A549 (cell line): ENCODE data around the gene RPL27A. TPM values are rescaled to one million over a fixed set of nuclear protein-coding genes. Genes with fewer than 3 reads are reported as not detected.

Experiments
- ATAC-seq, 2 experiments: fragments of 200-7000 bp in 1 of 2; fragments of >200 bp in 1 of 2; cut with Nextera tagmentation in 1 of 2; cut with Tn5 transposase in 1 of 2; 3 replicates each; pipeline versions ENCODE4 v1.8.0 to v1.9.1; 2018 to 2020; ENCODE audit warnings: mild to moderate bottlenecking in 1 of 2, moderate library complexity in 1 of 2
- CTCF ChIA-PET: fragments of 300-600 bp; sonication (Branson Sonifier 250); formaldehyde crosslinking; extraction: SDS; loops from one replicate; lab custom pipeline; 2021; ENCODE audit warnings: antibody characterized with exemption, inconsistent platforms; lab: Yijun Ruan, JAX
- POLR2A ChIA-PET: fragments of 350-600 bp; formaldehyde crosslinking; extraction: SDS; loops from one replicate; lab custom pipeline; 2021; ENCODE audit warnings: antibody characterized with exemption, inconsistent platforms; lab: Yijun Ruan, JAX
- DNase-seq, 2 experiments: peaks; one replicate each; pipeline versions ENCODE4 v3.0.0 to v3.0.0-alpha.2; 2011 to 2016; ENCODE audit warnings: low read depth in 1 of 2, low spot score in 1 of 2
- FAIRE-seq: peaks from 2 replicates; lab custom pipeline; 2011; peaks lifted over from hg19 to GRCh38; lab: Jason Lieb, UNC
- H3K27ac ChIP-seq, 2 experiments: fragments of >200 bp; sonication (Bioruptor Twin); formaldehyde crosslinking; 3 replicates each; pipeline ENCODE4 v1.5.1; 2016 to 2017
- H3K4me1 ChIP-seq: fragments of >200 bp; sonication (Bioruptor Twin); formaldehyde crosslinking; 3 replicates; pipeline ENCODE4 v1.6.1; 2016
- H3K4me2 ChIP-seq: fragments of >200 bp; sonication (Bioruptor Twin); formaldehyde crosslinking; 3 replicates; pipeline ENCODE4 v1.6.1; 2016
- H3K4me3 ChIP-seq: fragments of >200 bp; sonication (Bioruptor Twin); formaldehyde crosslinking; 3 replicates; pipeline ENCODE4 v1.5.1; 2016
- H3K9me3 ChIP-seq: fragments of >200 bp; sonication (Bioruptor Twin); formaldehyde crosslinking; 3 replicates; pipeline ENCODE4 v1.6.1; 2016
- BHLHE40 ChIP-seq: IDR thresholded peaks from 2 replicates; pipeline ENCODE4 v1.6.1; 2012; ENCODE audit warnings: low read depth, low read length, inconsistent platforms
- CBX8 ChIP-seq: fragments of 200-600 bp; sonication (generic); IDR thresholded peaks from 2 replicates; pipeline ENCODE4 v1.6.1; 2016
- CEBPB ChIP-seq, 2 experiments: fragments of >200 bp in 1 of 2; sonication (Bioruptor Twin) in 1 of 2; formaldehyde crosslinking in 1 of 2; IDR thresholded peaks; 2 replicates each; pipeline ENCODE4 v1.6.1; 2012 to 2016
- CHD2 ChIP-seq: fragments of 150-350 bp; IDR thresholded peaks from 2 replicates; pipeline ENCODE4 v1.6.1; 2014; ENCODE audit warnings: low read length; ENCODE audit not compliant: partially characterized antibody
- CHD4 ChIP-seq: fragments of 200-600 bp; sonication (generic); IDR thresholded peaks from 2 replicates; pipeline ENCODE4 v1.6.1; 2016; ENCODE audit warnings: antibody characterized with exemption, mild to moderate bottlenecking, borderline replicate concordance
- EHMT2 ChIP-seq: fragments of 200-600 bp; sonication (generic); IDR thresholded peaks from 2 replicates; pipeline ENCODE4 v1.6.1; 2016; ENCODE audit warnings: antibody characterized with exemption, low read depth, mild to moderate bottlenecking, moderate library complexity
- FOSL2 ChIP-seq, 2 experiments: fragments of 450-650 bp in 1 of 2; fragments of >200 bp in 1 of 2; sonication (Bioruptor Twin) in 1 of 2; formaldehyde crosslinking; IDR thresholded peaks; 2 replicates each; pipeline versions ENCODE4 v1.5.0 to v1.6.1; 2016 to 2020; ENCODE audit warnings: mild to moderate bottlenecking in 1 of 2, moderate library complexity in 1 of 2
- GATA3 ChIP-seq: IDR thresholded peaks from 2 replicates; pipeline ENCODE4 v1.6.1; 2012; ENCODE audit warnings: borderline replicate concordance
- HMGXB4 ChIP-seq: fragments of 250-450 bp; sonication (Bioruptor Pico); IDR thresholded peaks from 2 replicates; pipeline ENCODE4 v1.5.0; 2021; ENCODE audit warnings: mild to moderate bottlenecking, moderate library complexity, borderline replicate concordance
- HOXB13 ChIP-seq: fragments of 250-450 bp; sonication (Bioruptor Pico); IDR thresholded peaks from 2 replicates; pipeline ENCODE4 v1.5.0; 2020; ENCODE audit warnings: low read depth, mild to moderate bottlenecking, moderate library complexity
- HOXB5 ChIP-seq: fragments of 250-450 bp; sonication (Bioruptor Pico); IDR thresholded peaks from 2 replicates; pipeline ENCODE4 v1.5.0; 2020; ENCODE audit warnings: mild to moderate bottlenecking, moderate library complexity
- NR3C1 ChIP-seq: fragments of >200 bp; sonication (Bioruptor Twin); formaldehyde crosslinking; IDR thresholded peaks from 3 replicates; pipeline ENCODE4 v1.6.1; 2017
- PBX3 ChIP-seq: IDR thresholded peaks from 2 replicates; pipeline ENCODE4 v1.6.1; 2012
- RCOR1 ChIP-seq: fragments of 150-350 bp; IDR thresholded peaks from 2 replicates; pipeline ENCODE4 v1.6.1; 2014; ENCODE audit warnings: antibody characterized with exemption, low read length, low read depth
- ZFP36 ChIP-seq: fragments of 450-650 bp; IDR thresholded peaks from 2 replicates; pipeline ENCODE4 v1.6.1; 2014; ENCODE audit warnings: borderline replicate concordance; ENCODE audit not compliant: partially characterized antibody
- ZSCAN20 ChIP-seq: fragments of 250-450 bp; sonication (Bioruptor Pico); IDR thresholded peaks from 2 replicates; pipeline ENCODE4 v1.8.0; 2022; ENCODE audit warnings: mild to moderate bottlenecking, moderate library complexity
- WGBS: methylation state at CpG from one replicate; pipeline ENCODE4 v1.1.6; 2017; ENCODE audit errors: missing lambda C conversion rate; 5-methylcytosine and 5-hydroxymethylcytosine counted together
- polyA plus RNA-seq, 4 experiments: library from polyadenylated mRNA; depleted of rRNA in 3 of 4; stranded (reverse); fragments of >200 nt; fragmentation: RNase III in 1 of 4; extraction: RNeasy Plus Mini Kit Qiagen cat#74134 plus additional on column Dnase treatment in 1 of 4; gene quantifications; 2 replicates in 3 of 4; 3 replicates in 1 of 4; pipeline ENCODE4 v1.2.3, GENCODE V29; 2011 to 2017
- TF ChIP-seq, protein P1 (sequence below): fragments of 200-600 bp; sonication (generic); IDR thresholded peaks from 2 replicates; pipeline ENCODE4 v1.6.1; 2016; ENCODE audit warnings: antibody characterized with exemption, mild to moderate bottlenecking, moderate library complexity
- TF ChIP-seq, protein P2 (sequence below): fragments of >200 bp; sonication (Bioruptor Twin); formaldehyde crosslinking; IDR thresholded peaks from 2 replicates; pipeline ENCODE4 v1.6.1; 2016

Gene RPL27A
- polyA plus RNA-seq, 2 of the 4 experiments (the other 2 are of a cell fraction) = 804 to 3,631 TPM

- TF ChIP-seq, protein P1, sequence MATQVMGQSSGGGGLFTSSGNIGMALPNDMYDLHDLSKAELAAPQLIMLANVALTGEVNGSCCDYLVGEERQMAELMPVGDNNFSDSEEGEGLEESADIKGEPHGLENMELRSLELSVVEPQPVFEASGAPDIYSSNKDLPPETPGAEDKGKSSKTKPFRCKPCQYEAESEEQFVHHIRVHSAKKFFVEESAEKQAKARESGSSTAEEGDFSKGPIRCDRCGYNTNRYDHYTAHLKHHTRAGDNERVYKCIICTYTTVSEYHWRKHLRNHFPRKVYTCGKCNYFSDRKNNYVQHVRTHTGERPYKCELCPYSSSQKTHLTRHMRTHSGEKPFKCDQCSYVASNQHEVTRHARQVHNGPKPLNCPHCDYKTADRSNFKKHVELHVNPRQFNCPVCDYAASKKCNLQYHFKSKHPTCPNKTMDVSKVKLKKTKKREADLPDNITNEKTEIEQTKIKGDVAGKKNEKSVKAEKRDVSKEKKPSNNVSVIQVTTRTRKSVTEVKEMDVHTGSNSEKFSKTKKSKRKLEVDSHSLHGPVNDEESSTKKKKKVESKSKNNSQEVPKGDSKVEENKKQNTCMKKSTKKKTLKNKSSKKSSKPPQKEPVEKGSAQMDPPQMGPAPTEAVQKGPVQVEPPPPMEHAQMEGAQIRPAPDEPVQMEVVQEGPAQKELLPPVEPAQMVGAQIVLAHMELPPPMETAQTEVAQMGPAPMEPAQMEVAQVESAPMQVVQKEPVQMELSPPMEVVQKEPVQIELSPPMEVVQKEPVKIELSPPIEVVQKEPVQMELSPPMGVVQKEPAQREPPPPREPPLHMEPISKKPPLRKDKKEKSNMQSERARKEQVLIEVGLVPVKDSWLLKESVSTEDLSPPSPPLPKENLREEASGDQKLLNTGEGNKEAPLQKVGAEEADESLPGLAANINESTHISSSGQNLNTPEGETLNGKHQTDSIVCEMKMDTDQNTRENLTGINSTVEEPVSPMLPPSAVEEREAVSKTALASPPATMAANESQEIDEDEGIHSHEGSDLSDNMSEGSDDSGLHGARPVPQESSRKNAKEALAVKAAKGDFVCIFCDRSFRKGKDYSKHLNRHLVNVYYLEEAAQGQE = peak; percentile 98
- TF ChIP-seq CHD2 (peak; percentile 97), HOXB13 (CRISPR knock-in tag) (0 out of 2 replicates have a peak, but pooled peaks have one; percentile 38), CHD4 (no peak)
Measured at GRCh38 chr11:8682303-8683114, at the start of gene RPL27A, which contains the start of gene TRIM66 (continued).

DNA sequence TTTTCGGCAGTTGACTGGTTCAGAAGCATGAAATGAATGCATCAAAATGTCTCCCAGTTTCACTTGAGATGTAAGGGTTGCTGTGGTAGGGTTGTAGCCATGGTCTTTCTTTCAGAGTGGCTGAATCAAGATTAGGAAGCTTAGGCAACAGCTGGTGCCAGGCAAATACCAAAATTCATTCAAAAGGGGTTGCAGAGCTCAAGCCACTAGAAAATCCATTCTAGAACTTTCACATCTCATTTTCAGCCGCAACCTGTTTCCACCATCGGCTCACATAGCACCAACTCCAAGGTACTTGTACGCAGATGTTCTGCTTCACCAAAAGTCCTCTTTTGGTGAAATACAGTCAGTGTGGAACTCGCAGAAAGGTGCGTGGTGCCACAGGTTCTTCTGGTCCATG is 48.1 kb upstream of the RPL27A start:
- Histone ChIP-seq H3K27ac (no peak overlapping the region), H3K9me3 (no peaks in the 10 kb centered on the region), H3K4me3 (no peak overlapping the region), H3K4me1 (peaks cover 7% of the 10 kb centered on the region; the same call in 1 of the 3 replicates), H3K4me2 (no peak overlapping the region)
- ChIA-PET POLR2A (no interaction called here), CTCF (interaction anchor here (1.6 kb wide), 1 partner anchor 411 kb away, joined by 4 read pairs; no protein-coding TSS in a partner anchor)
- FAIRE-seq = no peak
- DNase-seq = no peak
- 92% methylated on average over 6 of the region's 6 CpGs for WGBS
- no peak for ATAC-seq
- TF ChIP-seq PBX3 (no peak), FOSL2 (IDR thresholded peaks at IDR 0.05) (no peak), FOSL2 (CRISPR knock-in tag; IDR thresholded peaks at IDR 0.05) (no peak), CHD4 (no peak)
- TF ChIP-seq, all 56 proteins: peak for 0

- H3K27ac ChIP-seq = no peak overlapping the region
- TF ChIP-seq PBX3 (no peak), GATA3 (no peak), CHD4 (no peak), NR3C1 (no peak)
- TF ChIP-seq, all 56 proteins: peak for 0
- no peak for FAIRE-seq
- WGBS = 93% methylated on average over 2 of the region's 2 CpGs
- Histone ChIP-seq H3K9me3 (no peaks in the 10 kb centered on the region), H3K4me1 (peaks cover 7% of the 10 kb centered on the region; the same call in 1 of the 3 replicates), H3K4me3 (no peak overlapping the region), H3K4me2 (no peak overlapping the region)
- ChIA-PET POLR2A (no interaction called here), CTCF (interaction anchor here (0.6 to 1.6 kb wide), 4 partner anchors 27 to 413 kb away, joined by 3 to 4 read pairs (median 3); no protein-coding TSS in a partner anchor)
- no peak for ATAC-seq
- no peak for DNase-seq
Measured at GRCh38 chr11:8636127-8636526, 46.5 kb upstream of the RPL27A start.

- Histone ChIP-seq H3K27ac (no peak overlapping the region), H3K4me3 (no peak overlapping the region), H3K4me2 (no peak overlapping the region)
- CTCF ChIA-PET = interaction anchor here (0.9 to 1.8 kb wide), 4 partner anchors 32 to 47 kb away, joined by 3 to 6 read pairs (median 4); no protein-coding TSS in a partner anchor
- no peak for DNase-seq
- TF ChIP-seq HOXB13 (CRISPR knock-in tag) (no peak), NR3C1 (no peak), HOXB5 (no peak), FOSL2 (IDR thresholded peaks at IDR 0.05) (no peak), FOSL2 (CRISPR knock-in tag; IDR thresholded peaks at IDR 0.05) (no peak), HMGXB4 (no peak), ZFP36 (no peak), EHMT2 (no peak), RCOR1 (no peak), ZSCAN20 (CRISPR knock-in tag) (no peak), CEBPB (IDR thresholded peaks at IDR 0.05) (no peak), CBX8 (no peak), BHLHE40 (no peak)
- TF ChIP-seq, protein P2, sequence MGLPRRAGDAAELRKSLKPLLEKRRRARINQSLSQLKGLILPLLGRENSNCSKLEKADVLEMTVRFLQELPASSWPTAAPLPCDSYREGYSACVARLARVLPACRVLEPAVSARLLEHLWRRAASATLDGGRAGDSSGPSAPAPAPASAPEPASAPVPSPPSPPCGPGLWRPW = no peak
- TF ChIP-seq, all 56 proteins: peak for 0
- FAIRE-seq = no peak
- H3K9me3 ChIP-seq = no peaks in the 10 kb centered on the region
- no peaks in the 10 kb centered on the region for H3K4me1 ChIP-seq
- POLR2A ChIA-PET = no interaction called here
- ATAC-seq = peak; percentile 31 to 44; a peak in 3 of 6 replicates
- WGBS = 69% methylated on average over 5 of the region's 5 CpGs
Measured at GRCh38 chr11:8638300-8638699, 44.3 kb upstream of the RPL27A start.
